Stimulated activated memory B cell treated with anti-CD40 and anti-IgM and Interleukin-4, amounts not matched to agents 10 μg/mL and 1 μg/mL and 100 μg/mL, for 72 hours (primary cell): Measurements from ENCODE around the gene SERPINA6.
"Not testable (repeated sequence)": the region's sequence is repeated elsewhere in the genome, so short reads cannot be mapped to it uniquely, and the experiment has no call there.

Source experiments
- ATAC-seq: fragments of 150-1000 bp; cut with Tn5 transposase; 2 replicates; pipeline ENCODE4 v1.10.0; 2021
- H3K27ac Mint-ChIP-seq: one replicate; pipeline ENCODE4 v1.8.0; 2022; ENCODE audit warnings: mild to moderate bottlenecking, mixed read lengths
- H3K27me3 Mint-ChIP-seq: one replicate; pipeline ENCODE4 v1.8.0; 2022; ENCODE audit warnings: mixed read lengths
- H3K36me3 Mint-ChIP-seq: one replicate; pipeline ENCODE4 v1.8.0; 2022; ENCODE audit warnings: mixed read lengths
- H3K4me1 Mint-ChIP-seq: one replicate; pipeline ENCODE4 v1.8.0; 2022; ENCODE audit warnings: mixed read lengths
- H3K4me3 Mint-ChIP-seq: one replicate; pipeline ENCODE4 v1.8.0; 2022; ENCODE audit warnings: mild to moderate bottlenecking, moderate library complexity, mixed read lengths
- H3K9me3 Mint-ChIP-seq: one replicate; pipeline ENCODE4 v1.8.0; 2022; ENCODE audit warnings: mixed read lengths

SERPINA6 gene

GRCh38 chr14:94269156-94269555, 54.0 kb downstream of the SERPINA6 start:
- no peaks in the 10 kb centered on the region for H3K9me3 Mint-ChIP-seq
- H3K27ac Mint-ChIP-seq = no peak overlapping the region
- H3K4me1 Mint-ChIP-seq = no peaks in the 10 kb centered on the region
- H3K4me3 Mint-ChIP-seq = no peak overlapping the region
- H3K27me3 Mint-ChIP-seq = peaks cover 19% of the 10 kb centered on the region
- ATAC-seq = no peak
- H3K36me3 Mint-ChIP-seq = no peaks in the 10 kb centered on the region

- not testable (repeated sequence) for ATAC-seq, H3K4me3 Mint-ChIP-seq, H3K36me3 Mint-ChIP-seq, H3K27ac Mint-ChIP-seq, H3K9me3 Mint-ChIP-seq, H3K4me1 Mint-ChIP-seq
- peaks cover 19% of the 10 kb centered on the region for H3K27me3 Mint-ChIP-seq
These were observed 54.6 kb downstream of the SERPINA6 start for GRCh38 chr14:94268582-94268981.

- no peak for ATAC-seq
- Mint-ChIP-seq H3K4me3 (no peak overlapping the region), H3K9me3 (peaks cover 8% of the 10 kb centered on the region), H3K36me3 (no peaks in the 10 kb centered on the region), H3K27ac (no peak overlapping the region), H3K4me1 (no peaks in the 10 kb centered on the region), H3K27me3 (peaks cover 19% of the 10 kb centered on the region)
These were observed 55.8 kb downstream of the SERPINA6 start for GRCh38 chr14:94267352-94267751.

GRCh38 chr14:94264195-94264594, 58.9 kb downstream of the SERPINA6 start:
- Mint-ChIP-seq H3K27me3 (peaks cover 19% of the 10 kb centered on the region), H3K9me3 (peaks cover 11% of the 10 kb centered on the region)
- H3K27ac Mint-ChIP-seq, H3K4me3 Mint-ChIP-seq, H3K36me3 Mint-ChIP-seq, H3K4me1 Mint-ChIP-seq, ATAC-seq: not testable (repeated sequence)
